ENCODE results near the gene FOXK2. TPM values are rescaled to one million over a fixed set of nuclear protein-coding genes. Genes with fewer than 3 reads are reported as not detected.

Gene FOXK2
- total and polyA plus RNA-seq, 2 donors (not counting 1 experiment from before 2014, with no cell fraction given): 19.7 to 62.7 TPM

DNA sequence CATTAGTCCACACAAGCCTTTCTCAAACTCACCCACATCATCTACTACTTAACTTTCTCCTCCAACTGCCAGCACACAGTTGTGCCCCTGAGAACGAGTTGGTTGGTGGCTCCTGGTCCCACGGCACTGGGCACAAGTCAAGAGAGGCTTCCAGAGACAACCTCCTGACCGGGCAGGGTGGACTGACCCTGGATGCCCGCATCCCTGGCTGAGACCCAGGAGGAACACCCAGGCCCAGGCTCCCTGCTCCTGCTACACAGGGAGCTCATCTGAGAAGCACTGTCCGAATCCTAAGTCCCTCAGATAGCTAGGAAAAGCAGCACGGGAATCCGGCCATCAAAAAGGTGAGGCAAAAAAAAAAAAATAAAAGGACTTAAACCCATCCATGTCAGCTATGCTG is 99.7 kb downstream of the FOXK2 start:
- Histone ChIP-seq H3K36me3 (replicated peaks in 1 of 2; ENCODE audit: control extremely low read depth in 1 of 2, control insufficient read depth in 1 of 2, extremely low read depth in 1 of 2, insufficient read depth in 2 of 2, low read length in 1 of 2) (peaks cover 0 to 84% of the 10 kb centered on the region in 2 experiments), H3K27ac (ENCODE audit: low read length in 2 of 2) (no peak overlapping the region), H2AFZ (ENCODE audit: insufficient read depth, low read depth, low read length, poor library complexity, severe bottlenecking) (no peak overlapping the region), H3K9ac (ENCODE audit: low read length) (no peak overlapping the region), H3K4me1 (ENCODE audit: control insufficient read depth in 2 of 2, insufficient read depth in 2 of 2, low read length in 2 of 2) (no peaks in the 10 kb centered on the region), H3K4me3 (ENCODE audit: control extremely low read depth in 1 of 5, extremely low read depth in 1 of 5, insufficient read depth in 1 of 5, low read depth in 2 of 5, low read length in 4 of 5) (no peak overlapping the region), H3K27me3 (replicated peaks in 1 of 4; ENCODE audit: control extremely low read depth in 1 of 4, control insufficient read depth in 3 of 4, insufficient read depth in 4 of 4, low read length in 3 of 4) (no peaks in the 10 kb centered on the region), H3K9me3 (ENCODE audit: control extremely low read depth in 1 of 3, control insufficient read depth in 2 of 3, insufficient read depth in 1 of 3, low read length in 2 of 3) (no peaks in the 10 kb centered on the region), H3K79me2 (ENCODE audit: control insufficient read depth, insufficient read depth, low read length) (no peaks in the 10 kb centered on the region), H4K20me1 (ENCODE audit: control insufficient read depth, insufficient read depth, low read length, poor library complexity, severe bottlenecking) (no peaks in the 10 kb centered on the region), H3K4me2 (replicated peaks; ENCODE audit: low read depth, low read length, poor library complexity, severe bottlenecking) (no peak overlapping the region)
- ATAC-seq (ENCODE audit: low read depth): no peak
- CTCF ChIA-PET: no interaction called here
- DNase-seq: no peak
- no peaks in the 10 kb centered on the region for H3K9me3 Mint-ChIP-seq (ENCODE audit: insufficient read depth)
- no peak overlapping the region for H3K27ac Mint-ChIP-seq
- intact Hi-C loops (cut with micrococcal nuclease): no loop called here
- 97% methylated on average over 6 of the region's 7 CpGs for WGBS (ENCODE audit: insufficient coverage)
- TF ChIP-seq EZH2 (IDR thresholded peaks at IDR 0.05; ENCODE audit: borderline replicate concordance, insufficient read depth, low read depth, low read length, poor library complexity, severe bottlenecking): no peak
- TF ChIP-seq, protein P1, sequence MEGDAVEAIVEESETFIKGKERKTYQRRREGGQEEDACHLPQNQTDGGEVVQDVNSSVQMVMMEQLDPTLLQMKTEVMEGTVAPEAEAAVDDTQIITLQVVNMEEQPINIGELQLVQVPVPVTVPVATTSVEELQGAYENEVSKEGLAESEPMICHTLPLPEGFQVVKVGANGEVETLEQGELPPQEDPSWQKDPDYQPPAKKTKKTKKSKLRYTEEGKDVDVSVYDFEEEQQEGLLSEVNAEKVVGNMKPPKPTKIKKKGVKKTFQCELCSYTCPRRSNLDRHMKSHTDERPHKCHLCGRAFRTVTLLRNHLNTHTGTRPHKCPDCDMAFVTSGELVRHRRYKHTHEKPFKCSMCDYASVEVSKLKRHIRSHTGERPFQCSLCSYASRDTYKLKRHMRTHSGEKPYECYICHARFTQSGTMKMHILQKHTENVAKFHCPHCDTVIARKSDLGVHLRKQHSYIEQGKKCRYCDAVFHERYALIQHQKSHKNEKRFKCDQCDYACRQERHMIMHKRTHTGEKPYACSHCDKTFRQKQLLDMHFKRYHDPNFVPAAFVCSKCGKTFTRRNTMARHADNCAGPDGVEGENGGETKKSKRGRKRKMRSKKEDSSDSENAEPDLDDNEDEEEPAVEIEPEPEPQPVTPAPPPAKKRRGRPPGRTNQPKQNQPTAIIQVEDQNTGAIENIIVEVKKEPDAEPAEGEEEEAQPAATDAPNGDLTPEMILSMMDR (IDR thresholded peaks at IDR 0.05): no peak
- H3K4me3 Mint-ChIP-seq: no peak overlapping the region
- H3K27me3 Mint-ChIP-seq: no peaks in the 10 kb centered on the region
- POLR2A ChIA-PET: no interaction called here
- no peaks in the 10 kb centered on the region for H3K4me1 Mint-ChIP-seq

DNA sequence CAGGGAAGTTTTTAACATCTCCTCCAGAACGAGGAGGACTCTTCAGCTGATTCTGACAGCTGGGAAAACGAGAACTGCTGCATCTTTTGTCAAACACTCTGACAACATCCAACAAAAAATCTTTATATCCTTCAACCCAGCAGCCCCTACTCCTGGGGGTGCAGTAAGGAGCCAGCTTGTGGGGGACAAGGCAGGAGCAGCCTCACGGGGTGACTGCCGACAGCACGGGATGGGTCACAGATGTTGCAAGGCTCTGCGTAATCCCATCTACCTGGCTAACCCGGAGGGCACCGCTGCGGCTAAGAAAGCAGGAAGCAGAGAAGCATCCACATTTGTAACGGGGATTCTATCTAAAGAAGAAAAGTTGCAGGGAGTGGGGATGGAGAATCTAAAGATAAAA is 100.1 kb downstream of the FOXK2 start:
- Histone ChIP-seq H3K36me3 (replicated peaks in 1 of 2; ENCODE audit: control extremely low read depth in 1 of 2, control insufficient read depth in 1 of 2, extremely low read depth in 1 of 2, insufficient read depth in 2 of 2, low read length in 1 of 2) (peaks cover 0 to 81% of the 10 kb centered on the region in 2 experiments), H3K9ac (ENCODE audit: low read length) (no peak overlapping the region), H3K79me2 (ENCODE audit: control insufficient read depth, insufficient read depth, low read length) (no peaks in the 10 kb centered on the region), H3K4me2 (replicated peaks; ENCODE audit: low read depth, low read length, poor library complexity, severe bottlenecking) (no peak overlapping the region), H3K4me1 (ENCODE audit: control insufficient read depth in 2 of 2, insufficient read depth in 2 of 2, low read length in 2 of 2) (no peaks in the 10 kb centered on the region), H3K4me3 (ENCODE audit: control extremely low read depth in 1 of 5, extremely low read depth in 1 of 5, insufficient read depth in 1 of 5, low read depth in 2 of 5, low read length in 4 of 5) (no peak overlapping the region), H3K9me3 (ENCODE audit: control extremely low read depth in 1 of 3, control insufficient read depth in 2 of 3, insufficient read depth in 1 of 3, low read length in 2 of 3) (no peaks in the 10 kb centered on the region), H2AFZ (ENCODE audit: insufficient read depth, low read depth, low read length, poor library complexity, severe bottlenecking) (no peak overlapping the region), H4K20me1 (ENCODE audit: control insufficient read depth, insufficient read depth, low read length, poor library complexity, severe bottlenecking) (no peaks in the 10 kb centered on the region), H3K27me3 (replicated peaks in 1 of 4; ENCODE audit: control extremely low read depth in 1 of 4, control insufficient read depth in 3 of 4, insufficient read depth in 4 of 4, low read length in 3 of 4) (no peaks in the 10 kb centered on the region), H3K27ac (ENCODE audit: low read length in 2 of 2) (no peak overlapping the region)
- Mint-ChIP-seq H3K27me3 (no peaks in the 10 kb centered on the region), H3K27ac (no peak overlapping the region), H3K4me1 (no peaks in the 10 kb centered on the region), H3K4me3 (no peak overlapping the region), H3K9me3 (ENCODE audit: insufficient read depth) (no peaks in the 10 kb centered on the region)
- TF ChIP-seq, protein P1 (IDR thresholded peaks at IDR 0.05): no peak
- TF ChIP-seq EZH2 (IDR thresholded peaks at IDR 0.05; ENCODE audit: borderline replicate concordance, insufficient read depth, low read depth, low read length, poor library complexity, severe bottlenecking): no peak
- no peak for DNase-seq
- ATAC-seq (ENCODE audit: low read depth): no peak
- CTCF ChIA-PET: no interaction called here
- WGBS (ENCODE audit: insufficient coverage): 97% methylated on average over 8 of the region's 10 CpGs
- POLR2A ChIA-PET: no interaction called here
- intact Hi-C loops (cut with micrococcal nuclease): no loop called here

All from B cell (primary cell).